Esophagus muscularis mucosa (tissue), 4 donors: ENCODE results near the gene GNAO1. TPM values are rescaled to one million over a fixed set of nuclear protein-coding genes. Genes with fewer than 3 reads are reported as not detected.
A peak's percentile ranks its signal among the peaks of the same experiment; 100 is the strongest.

Experiments
- DNase-seq: peaks from one replicate; pipeline ENCODE4 v3.0.0-alpha.2; 2017; ENCODE audit errors: extremely low spot score
- H3K27ac ChIP-seq, 4 donors: fragments of 200-600 bp; sonication (generic); replicated peaks in 1 of 4; 1 replicate in 3 of 4; 2 replicates in 1 of 4; pipeline ENCODE4 v1.5.1; 2016 to 2019; ENCODE audit warnings: mild to moderate bottlenecking in 1 of 4
- H3K27me3 ChIP-seq, 4 donors: fragments of 200-600 bp; sonication (generic); one replicate each; pipeline versions ENCODE4 v1.5.1 to v1.6.0; 2016 to 2019
- H3K36me3 ChIP-seq, 4 donors: fragments of 200-600 bp; sonication (generic); one replicate each; pipeline ENCODE4 v1.5.1; 2016 to 2019
- H3K4me1 ChIP-seq, 4 donors: fragments of 200-600 bp; sonication (generic); one replicate each; pipeline ENCODE4 v1.5.1; 2016 to 2019
- H3K4me3 ChIP-seq, 4 donors: fragments of 200-600 bp; sonication (generic); 1 replicate in 2 of 4; 2 replicates in 2 of 4; pipeline ENCODE4 v1.5.1; 2016 to 2019; ENCODE audit warnings: mild to moderate bottlenecking in 4 of 4, moderate library complexity in 1 of 4
- H3K9me3 ChIP-seq, 4 donors: fragments of 200-600 bp; sonication (generic); 1 replicate in 3 of 4; 2 replicates in 1 of 4; pipeline ENCODE4 v1.5.1; 2016 to 2019
- EP300 ChIP-seq: sonication (generic); formaldehyde crosslinking; IDR thresholded peaks from one replicate; pipeline ENCODE4 v1.6.1; 2017; ENCODE audit warnings: antibody characterized with exemption
- POLR2A ChIP-seq: fragments of 450-650 bp; IDR thresholded peaks from one replicate; pipeline ENCODE4 v1.6.1; 2017; ENCODE audit warnings: antibody characterized with exemption, moderate library complexity, mild to moderate bottlenecking, low read depth
- POLR2AphosphoS5 ChIP-seq, 2 donors: sonication (generic); formaldehyde crosslinking; IDR thresholded peaks; one replicate each; pipeline ENCODE4 v1.6.1; 2017; ENCODE audit warnings: antibody characterized with exemption in 2 of 2
- WGBS: methylation state at CpG from one replicate; pipeline ENCODE4 v1.1.5; 2018; 5-methylcytosine and 5-hydroxymethylcytosine counted together
- intact Hi-C: fragments of 100-400 bp; cut with DNase I; formaldehyde crosslinking; loops from one replicate; pipeline ENCODE4 v1.15.1; 2023
- total RNA-seq, 4 donors: library from RNA; depleted of rRNA; stranded (reverse); fragments of >200 nt; gene quantifications; one replicate each; pipeline versions ENCODE4 v1.1.0 to v1.2.1, GENCODE V29; 2016
- TF ChIP-seq, protein P1 (sequence below), 3 experiments: fragments of 200-600 bp in 2 of 3; fragments of 450-650 bp in 1 of 3; sonication (generic) in 2 of 3; IDR thresholded peaks; one replicate each; pipeline ENCODE4 v1.5.1; 2017 to 2019; ENCODE audit warnings: antibody characterized with exemption in 3 of 3, mild to moderate bottlenecking in 2 of 3, moderate library complexity in 1 of 3

The GNAO1 gene
- total RNA-seq, 4 donors from 2014 or later = 2.1 to 6.8 (median 3.3) TPM

- no peak for DNase-seq
- Histone ChIP-seq H3K9me3 (no peaks in the 10 kb centered on the region), H3K27ac (peak overlapping the region in 3 of 4 donors; percentile 62 to 66 (median 63)), H3K4me1 (peaks cover 10 to 14% (median 12%) of the 10 kb centered on the region in 4 donors), H3K4me3 (no peak overlapping the region), H3K36me3 (no peaks in the 10 kb centered on the region), H3K27me3 (no peaks in the 10 kb centered on the region)
- TF ChIP-seq POLR2AphosphoS5 (IDR thresholded peaks at IDR 0.05) (no peak), POLR2A (no peak), EP300 (no peak)
- TF ChIP-seq, protein P1, sequence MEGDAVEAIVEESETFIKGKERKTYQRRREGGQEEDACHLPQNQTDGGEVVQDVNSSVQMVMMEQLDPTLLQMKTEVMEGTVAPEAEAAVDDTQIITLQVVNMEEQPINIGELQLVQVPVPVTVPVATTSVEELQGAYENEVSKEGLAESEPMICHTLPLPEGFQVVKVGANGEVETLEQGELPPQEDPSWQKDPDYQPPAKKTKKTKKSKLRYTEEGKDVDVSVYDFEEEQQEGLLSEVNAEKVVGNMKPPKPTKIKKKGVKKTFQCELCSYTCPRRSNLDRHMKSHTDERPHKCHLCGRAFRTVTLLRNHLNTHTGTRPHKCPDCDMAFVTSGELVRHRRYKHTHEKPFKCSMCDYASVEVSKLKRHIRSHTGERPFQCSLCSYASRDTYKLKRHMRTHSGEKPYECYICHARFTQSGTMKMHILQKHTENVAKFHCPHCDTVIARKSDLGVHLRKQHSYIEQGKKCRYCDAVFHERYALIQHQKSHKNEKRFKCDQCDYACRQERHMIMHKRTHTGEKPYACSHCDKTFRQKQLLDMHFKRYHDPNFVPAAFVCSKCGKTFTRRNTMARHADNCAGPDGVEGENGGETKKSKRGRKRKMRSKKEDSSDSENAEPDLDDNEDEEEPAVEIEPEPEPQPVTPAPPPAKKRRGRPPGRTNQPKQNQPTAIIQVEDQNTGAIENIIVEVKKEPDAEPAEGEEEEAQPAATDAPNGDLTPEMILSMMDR (IDR thresholded peaks at IDR 0.05) = no peak
- intact Hi-C loops = no loop called here
- 93% methylated on average over 13 of the region's 13 CpGs for WGBS
These were observed 78.0 kb downstream of the GNAO1 start for GRCh38 chr16:56269281-56269680.

- no peaks in the 10 kb centered on the region for H3K36me3 ChIP-seq
- no peaks in the 10 kb centered on the region for H3K27me3 ChIP-seq
- DNase-seq = no peak
- no peaks in the 10 kb centered on the region for H3K9me3 ChIP-seq
- intact Hi-C loops = no loop called here
- H3K4me3 ChIP-seq = no peak overlapping the region
- TF ChIP-seq POLR2A (no peak), EP300 (no peak), POLR2AphosphoS5 (IDR thresholded peaks at IDR 0.05) (peak; percentile 29 to 37)
- TF ChIP-seq, protein P1 (IDR thresholded peaks at IDR 0.05) = peak in 2 of 3 experiments; percentile 24 to 37
- peak overlapping the region in 3 of 4 donors; percentile 62 to 66 (median 63) for H3K27ac ChIP-seq
- H3K4me1 ChIP-seq = peaks cover 8 to 14% (median 12%) of the 10 kb centered on the region in 4 donors
- 64% methylated on average over 6 of the region's 7 CpGs for WGBS
These were observed 78.8 kb downstream of the GNAO1 start for GRCh38 chr16:56269811-56270684.

DNA sequence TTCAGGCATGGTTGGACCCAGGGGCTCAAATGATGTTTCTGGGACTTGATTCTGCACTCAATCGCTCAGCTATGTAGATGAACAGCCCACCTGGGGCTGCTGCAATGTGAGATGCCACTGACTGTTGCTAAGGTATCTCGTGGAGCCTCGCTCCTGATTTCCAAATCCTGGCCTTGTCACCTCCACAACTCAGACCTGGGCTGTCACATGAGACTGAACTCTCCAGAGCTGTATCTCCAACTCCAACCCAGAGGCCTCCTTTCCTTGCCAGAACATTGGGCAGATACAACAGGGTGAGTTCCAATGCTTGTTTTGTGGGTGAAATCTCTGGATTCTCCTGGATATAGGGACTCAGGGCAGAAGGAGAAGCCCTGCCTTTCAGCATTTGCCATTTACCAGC lies 79.5 kb downstream of the GNAO1 start:
- peaks cover 8 to 14% (median 12%) of the 10 kb centered on the region in 4 donors for H3K4me1 ChIP-seq
- no peaks in the 10 kb centered on the region for H3K36me3 ChIP-seq
- no peak for TF ChIP-seq POLR2AphosphoS5 (IDR thresholded peaks at IDR 0.05)
- TF ChIP-seq, protein P1 (IDR thresholded peaks at IDR 0.05) = no peak
- no peak for TF ChIP-seq EP300
- TF ChIP-seq POLR2A = no peak
- intact Hi-C loops = no loop called here
- DNase-seq = no peak
- H3K4me3 ChIP-seq = no peak overlapping the region
- 97% methylated on average over 3 of the region's 3 CpGs for WGBS
- H3K27ac ChIP-seq = no peak overlapping the region
- H3K27me3 ChIP-seq = no peaks in the 10 kb centered on the region
- H3K9me3 ChIP-seq = no peaks in the 10 kb centered on the region

GRCh38 chr16:56272583-56272894 lies 81.2 kb downstream of the GNAO1 start:
- peaks cover 8 to 24% (median 22%) of the 10 kb centered on the region in 4 donors for H3K4me1 ChIP-seq
- no peaks in the 10 kb centered on the region for H3K36me3 ChIP-seq
- no peaks in the 10 kb centered on the region for H3K9me3 ChIP-seq
- TF ChIP-seq POLR2A (no peak), POLR2AphosphoS5 (IDR thresholded peaks at IDR 0.05) (no peak), EP300 (no peak)
- TF ChIP-seq, protein P1 (IDR thresholded peaks at IDR 0.05) = no peak
- intact Hi-C loops = no loop called here
- no peak for DNase-seq
- H3K4me3 ChIP-seq = no peak overlapping the region
- no peaks in the 10 kb centered on the region for H3K27me3 ChIP-seq
- H3K27ac ChIP-seq = no peak overlapping the region
